HL-60/S4 treated with retinoic acid at 250 ng/mL for 4 days and 3 days (cell line): ENCODE data around the gene RASGRF2.

Source experiments
- in situ Hi-C: fragments of 300-500 bp; cut with MboI; formaldehyde crosslinking; loops from 2 replicates; pipeline ENCODE4 v1.7.0; 2022; ENCODE audit warnings: low sequenced_read_pairs

The RASGRF2 gene

GRCh38 chr5:81228084-81228483 is 267.9 kb downstream of the RASGRF2 start:
- in situ Hi-C loops, result no loop called here

GRCh38 chr5:81230416-81230815 is 270.3 kb downstream of the RASGRF2 start:
- in situ Hi-C loops, result no loop called here

- in situ Hi-C loops, result no loop called here
These were observed 272.4 kb downstream of the RASGRF2 start for GRCh38 chr5:81232464-81233079.

- in situ Hi-C loops, result no loop called here
These were observed 273.0 kb downstream of the RASGRF2 start, which contains the start of gene CKMT2 for GRCh38 chr5:81233080-81233634. Gene CKMT2 (plus strand): TSS chr5:81233322. CDS start chr5:81251133, 17,811 bp downstream.

GRCh38 chr5:81234299-81234698 is 274.1 kb downstream of the RASGRF2 start:
- in situ Hi-C loops, result no loop called here

GRCh38 chr5:81234801-81235200 is 274.6 kb downstream of the RASGRF2 start:
- in situ Hi-C loops, result no loop called here

GRCh38 chr5:81235287-81236072 is 275.3 kb downstream of the RASGRF2 start:
- in situ Hi-C loops, result no loop called here

- in situ Hi-C loops, result no loop called here
These were observed 278.3 kb downstream of the RASGRF2 start for GRCh38 chr5:81238460-81238859.

- in situ Hi-C loops, result no loop called here
These were observed 279.4 kb downstream of the RASGRF2 start for GRCh38 chr5:81239613-81240012.

GRCh38 chr5:81241001-81241400 is 280.8 kb downstream of the RASGRF2 start:
- in situ Hi-C loops, result no loop called here

GRCh38 chr5:81241961-81242648 is 281.9 kb downstream of the RASGRF2 start:
- in situ Hi-C loops, result no loop called here

GRCh38 chr5:81242906-81243436 is 282.8 kb downstream of the RASGRF2 start:
- in situ Hi-C loops, result no loop called here

GRCh38 chr5:81244451-81244850 is 284.3 kb downstream of the RASGRF2 start:
- in situ Hi-C loops, result no loop called here

GRCh38 chr5:81245871-81246235 is 285.7 kb downstream of the RASGRF2 start:
- in situ Hi-C loops, result no loop called here

GRCh38 chr5:81246697-81247096 is 286.5 kb downstream of the RASGRF2 start:
- in situ Hi-C loops, result no loop called here

- in situ Hi-C loops, result no loop called here
These were observed 287.3 kb downstream of the RASGRF2 start for GRCh38 chr5:81247441-81247972.

- in situ Hi-C loops, result no loop called here
These were observed 289.1 kb downstream of the RASGRF2 start for GRCh38 chr5:81249240-81249639.

GRCh38 chr5:81250004-81250403 is 289.8 kb downstream of the RASGRF2 start:
- in situ Hi-C loops, result no loop called here

- in situ Hi-C loops, result no loop called here
These were observed 291.8 kb downstream of the RASGRF2 start for GRCh38 chr5:81251922-81252321.

GRCh38 chr5:81252904-81253303 is 292.7 kb downstream of the RASGRF2 start:
- in situ Hi-C loops, result no loop called here

- in situ Hi-C loops, result no loop called here
These were observed 293.7 kb downstream of the RASGRF2 start for GRCh38 chr5:81253875-81254274.
